HEK293 (cell line): ENCODE data around the gene XBP1.
"Not testable (repeated sequence)": the region's sequence is repeated elsewhere in the genome, so short reads cannot be mapped to it uniquely, and the experiment has no call there.

Experiments used
- SP2 ChIP-seq: fragments of 450-650 bp; formaldehyde crosslinking; IDR thresholded peaks from 2 replicates; pipeline ENCODE4 v1.5.1; 2016; ENCODE audit warnings: missing biosample characterization, missing genetic modification characterization
- ZNF24 ChIP-seq: fragments of 450-650 bp; formaldehyde crosslinking; IDR thresholded peaks from 2 replicates; pipeline ENCODE4 v1.5.1; 2016; ENCODE audit warnings: missing biosample characterization, missing genetic modification characterization

DNA sequence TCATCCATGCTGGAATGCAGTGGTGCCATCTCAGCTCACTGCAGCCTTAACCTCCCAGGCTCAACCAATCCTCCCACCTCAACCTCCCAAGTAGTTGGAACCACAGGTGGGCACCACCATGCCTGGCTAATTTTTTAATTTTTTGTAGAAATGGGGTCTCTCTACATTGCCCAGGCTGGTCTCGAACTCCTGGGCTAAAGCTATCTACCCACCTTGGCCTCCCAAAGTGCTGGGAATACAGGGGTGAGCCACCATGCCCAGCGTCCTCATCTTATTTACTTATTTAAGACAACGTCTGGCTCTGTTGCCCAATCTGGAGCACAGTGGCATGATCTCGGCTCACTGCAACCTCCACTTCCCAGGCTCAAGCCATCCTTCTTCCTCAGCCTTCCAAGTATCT lies 38.4 kb downstream of the XBP1 start:
- not testable (repeated sequence) for TF ChIP-seq SP2 (tag by site-specific recombination); ZNF24
